Measurements from ENCODE around the gene NKAIN1.

GRCh38 chr1:31154000-31154631 lies 85.6 kb downstream of the NKAIN1 start:
- no peak for TF ChIP-seq CTCF (IDR thresholded peaks at IDR 0.05; ENCODE audit: low read depth, low read length)
- TF ChIP-seq EZH2phosphoT487 (IDR thresholded peaks at IDR 0.05; ENCODE audit: low read depth): no peak
